ENCODE measurements around the gene HNRNPA3. TPM values are rescaled to one million over a fixed set of nuclear protein-coding genes. Genes with fewer than 3 reads are reported as not detected.

HNRNPA3 gene
- total and polyA plus RNA-seq, 4 donors, result 155 to 182 (median 166) TPM

DNA sequence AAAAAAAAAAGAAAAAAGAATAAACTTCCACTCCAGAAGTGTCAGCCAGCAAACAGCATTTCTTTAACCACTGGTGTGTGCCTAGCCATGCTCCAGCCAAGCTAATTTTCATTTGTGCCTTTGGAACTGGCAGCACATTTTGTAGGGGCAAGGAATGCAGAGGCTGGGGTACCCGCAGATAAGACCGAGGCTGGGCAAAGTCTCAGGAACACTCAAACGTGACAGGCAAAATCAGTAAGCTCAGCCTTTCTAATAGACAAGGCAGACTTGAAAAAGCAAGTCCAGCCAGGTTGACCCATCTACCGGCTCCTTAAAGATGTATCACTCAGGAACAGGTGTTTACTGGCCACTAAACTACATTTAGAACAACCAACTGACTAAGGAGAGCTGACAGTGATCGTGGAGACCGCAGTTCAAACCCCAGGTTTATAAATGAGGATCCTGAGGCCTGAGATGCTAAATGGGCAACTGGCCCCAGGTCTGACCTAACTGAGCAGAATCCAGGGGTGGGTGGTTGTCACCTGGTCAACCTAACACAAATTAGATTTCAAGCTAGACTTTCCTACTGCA lies 35.2 kb downstream of the HNRNPA3 start:
- 84 to 96% methylated on average over 6 of the region's 6 CpGs for WGBS, 2 donors
- H3K4me1 ChIP-seq (ENCODE audit: control insufficient read depth in 5 of 5, insufficient read depth in 5 of 5, low read length in 5 of 5), result peaks cover 4 to 49% (median 14%) of the 10 kb centered on the region in 5 donors
- no peak for ATAC-seq (ENCODE audit: insufficient read depth, low FRiP score)

GRCh38 chr2:177249038-177249437 lies 36.4 kb downstream of the HNRNPA3 start:
- no peak for ATAC-seq (ENCODE audit: insufficient read depth, low FRiP score)
- Histone ChIP-seq H3K9ac (ENCODE audit: insufficient read depth in 1 of 2, low read length in 2 of 2) (no peak overlapping the region), H3K36me3 (ENCODE audit: control insufficient read depth in 4 of 4, insufficient read depth in 4 of 4, low read length in 4 of 4) (peaks cover 0 to under 1% (median 0%) of the 10 kb centered on the region in 4 donors), H3K27me3 (ENCODE audit: control insufficient read depth in 3 of 3, insufficient read depth in 3 of 3, low read length in 2 of 3) (no peaks in the 10 kb centered on the region), H3K9me3 (ENCODE audit: control insufficient read depth in 4 of 4, insufficient read depth in 3 of 4, low read length in 3 of 4) (no peaks in the 10 kb centered on the region), H3K27ac (ENCODE audit: low read depth in 1 of 2, low read length in 1 of 2) (no peak overlapping the region), H3K4me1 (ENCODE audit: control insufficient read depth in 5 of 5, insufficient read depth in 5 of 5, low read length in 5 of 5) (peaks cover 0 to 48% (median 7%) of the 10 kb centered on the region in 5 donors), H3K4me3 (no peak overlapping the region)
- no peak for TF ChIP-seq CTCF (IDR thresholded peaks at IDR 0.05; ENCODE audit: control extremely low read depth, extremely low read depth)
- DNase-seq, result no peak
- WGBS, 2 donors, result 93 to 98% methylated on average over 7 of the region's 7 CpGs

More for the DNA sequence above, 35.2 kb downstream of the HNRNPA3 start:
- Histone ChIP-seq H3K36me3 (ENCODE audit: control insufficient read depth in 4 of 4, insufficient read depth in 4 of 4, low read length in 4 of 4) (no peaks in the 10 kb centered on the region), H3K27ac (ENCODE audit: low read depth in 1 of 2, low read length in 1 of 2) (no peak overlapping the region), H3K4me3 (no peak overlapping the region), H3K27me3 (ENCODE audit: control insufficient read depth in 3 of 3, insufficient read depth in 3 of 3, low read length in 2 of 3) (no peaks in the 10 kb centered on the region), H3K9ac (ENCODE audit: insufficient read depth in 1 of 2, low read length in 2 of 2) (no peak overlapping the region), H3K9me3 (ENCODE audit: control insufficient read depth in 4 of 4, insufficient read depth in 3 of 4, low read length in 3 of 4) (no peaks in the 10 kb centered on the region)
- DNase-seq, result no peak
- no peak for TF ChIP-seq CTCF (IDR thresholded peaks at IDR 0.05; ENCODE audit: control extremely low read depth, extremely low read depth)

GRCh38 chr2:177250461-177250860 lies 37.9 kb downstream of the HNRNPA3 start:
- ATAC-seq (ENCODE audit: insufficient read depth, low FRiP score), result no peak
- peak overlapping the region; percentile 26 to 37 for H3K27ac ChIP-seq (ENCODE audit: low read depth in 1 of 2, low read length in 1 of 2)
- H3K9me3 ChIP-seq (ENCODE audit: control insufficient read depth in 4 of 4, insufficient read depth in 3 of 4, low read length in 3 of 4), result no peaks in the 10 kb centered on the region
- no peaks in the 10 kb centered on the region for H3K27me3 ChIP-seq (ENCODE audit: control insufficient read depth in 3 of 3, insufficient read depth in 3 of 3, low read length in 2 of 3)
- WGBS, 2 donors, result 87 to 91% methylated on average over 5 of the region's 5 CpGs
- DNase-seq, result no peak
- no peak overlapping the region for H3K9ac ChIP-seq (ENCODE audit: insufficient read depth in 1 of 2, low read length in 2 of 2)
- no peak overlapping the region for H3K4me3 ChIP-seq
- peaks cover 0 to 4% (median 0%) of the 10 kb centered on the region in 4 donors for H3K36me3 ChIP-seq (ENCODE audit: control insufficient read depth in 4 of 4, insufficient read depth in 4 of 4, low read length in 4 of 4)
- peaks cover 0 to 51% (median 7%) of the 10 kb centered on the region in 5 donors for H3K4me1 ChIP-seq (ENCODE audit: control insufficient read depth in 5 of 5, insufficient read depth in 5 of 5, low read length in 5 of 5)
- no peak for TF ChIP-seq CTCF (IDR thresholded peaks at IDR 0.05; ENCODE audit: control extremely low read depth, extremely low read depth)

- peaks cover 0 to 54% (median 7%) of the 10 kb centered on the region in 5 donors for H3K4me1 ChIP-seq (ENCODE audit: control insufficient read depth in 5 of 5, insufficient read depth in 5 of 5, low read length in 5 of 5)
These were observed 38.6 kb downstream of the HNRNPA3 start for GRCh38 chr2:177251165-177251542.

More at GRCh38 chr2:177251165-177251542, 38.6 kb downstream of the HNRNPA3 start:
- WGBS, 2 donors, result 80 to 81% methylated on average over 3 of the region's 3 CpGs
- ATAC-seq (ENCODE audit: insufficient read depth, low FRiP score) (no peak), DNase-seq (no peak)
- H3K36me3 ChIP-seq (ENCODE audit: control insufficient read depth in 4 of 4, insufficient read depth in 4 of 4, low read length in 4 of 4), result peaks cover 0 to 4% (median 0%) of the 10 kb centered on the region in 4 donors
- H3K9me3 ChIP-seq (ENCODE audit: control insufficient read depth in 4 of 4, insufficient read depth in 3 of 4, low read length in 3 of 4), result no peaks in the 10 kb centered on the region
- TF ChIP-seq CTCF (IDR thresholded peaks at IDR 0.05; ENCODE audit: control extremely low read depth, extremely low read depth), result no peak
- H3K4me3 ChIP-seq, result no peak overlapping the region
- H3K9ac ChIP-seq (ENCODE audit: insufficient read depth in 1 of 2, low read length in 2 of 2), result no peak overlapping the region
- peak overlapping the region; percentile 37 to 78 for H3K27ac ChIP-seq (ENCODE audit: low read depth in 1 of 2, low read length in 1 of 2)
- H3K27me3 ChIP-seq (ENCODE audit: control insufficient read depth in 3 of 3, insufficient read depth in 3 of 3, low read length in 2 of 3), result no peaks in the 10 kb centered on the region
